ENCODE data around the gene FAM3D.

DNA sequence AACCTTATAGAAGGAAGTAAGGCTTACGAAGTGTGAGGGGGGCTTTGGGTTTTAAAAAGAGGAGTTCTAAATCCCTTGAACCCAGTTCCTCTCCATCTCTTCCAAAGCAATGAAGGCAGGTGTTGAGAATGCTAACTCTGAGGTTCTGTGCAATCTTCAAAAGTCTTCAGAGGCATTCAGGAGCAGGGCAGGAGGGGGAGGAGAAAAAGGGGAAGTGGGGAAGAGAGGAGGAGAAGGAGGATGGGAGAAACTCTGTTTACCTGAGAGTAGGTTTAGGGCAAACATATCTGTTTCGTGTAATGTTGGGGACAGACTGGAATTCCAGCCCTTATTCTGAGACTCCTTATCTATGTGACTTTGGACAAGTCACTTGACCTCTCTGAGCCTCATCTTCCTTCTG is 36.9 kb downstream of the FAM3D start:
- TF ChIP-seq, protein P1, sequence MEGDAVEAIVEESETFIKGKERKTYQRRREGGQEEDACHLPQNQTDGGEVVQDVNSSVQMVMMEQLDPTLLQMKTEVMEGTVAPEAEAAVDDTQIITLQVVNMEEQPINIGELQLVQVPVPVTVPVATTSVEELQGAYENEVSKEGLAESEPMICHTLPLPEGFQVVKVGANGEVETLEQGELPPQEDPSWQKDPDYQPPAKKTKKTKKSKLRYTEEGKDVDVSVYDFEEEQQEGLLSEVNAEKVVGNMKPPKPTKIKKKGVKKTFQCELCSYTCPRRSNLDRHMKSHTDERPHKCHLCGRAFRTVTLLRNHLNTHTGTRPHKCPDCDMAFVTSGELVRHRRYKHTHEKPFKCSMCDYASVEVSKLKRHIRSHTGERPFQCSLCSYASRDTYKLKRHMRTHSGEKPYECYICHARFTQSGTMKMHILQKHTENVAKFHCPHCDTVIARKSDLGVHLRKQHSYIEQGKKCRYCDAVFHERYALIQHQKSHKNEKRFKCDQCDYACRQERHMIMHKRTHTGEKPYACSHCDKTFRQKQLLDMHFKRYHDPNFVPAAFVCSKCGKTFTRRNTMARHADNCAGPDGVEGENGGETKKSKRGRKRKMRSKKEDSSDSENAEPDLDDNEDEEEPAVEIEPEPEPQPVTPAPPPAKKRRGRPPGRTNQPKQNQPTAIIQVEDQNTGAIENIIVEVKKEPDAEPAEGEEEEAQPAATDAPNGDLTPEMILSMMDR (IDR thresholded peaks at IDR 0.05) = no peak
- TF ChIP-seq POLR2A (IDR thresholded peaks at IDR 0.05) = no peak

All from testis (tissue), 2 donors.